GM23338 (cell line): ENCODE measurements around the gene HKDC1. TPM values are rescaled to one million over a fixed set of nuclear protein-coding genes. Genes with fewer than 3 reads are reported as not detected.
"Not testable (repeated sequence)": the region's sequence is repeated elsewhere in the genome, so short reads cannot be mapped to it uniquely, and the experiment has no call there.

Experiments used
- ATAC-seq: fragments of 200-7000 bp; cut with Tn5 transposase; 3 replicates; pipeline ENCODE4 v1.9.1; 2020
- DNase-seq: peaks from one replicate; pipeline ENCODE4 v3.0.0-alpha.2; 2015; ENCODE audit warnings: low spot score
- H2AFZ ChIP-seq: fragments of 200-600 bp; sonication (generic); 2 replicates; pipeline ENCODE4 v1.8.0; 2016; ENCODE audit warnings: antibody characterized with exemption, mild to moderate bottlenecking, moderate library complexity
- H3F3A ChIP-seq: fragments of 200-600 bp; sonication (generic); replicated peaks from 2 replicates; pipeline ENCODE4 v1.8.0; 2017; ENCODE audit warnings: antibody characterized with exemption, mixed run types, low read depth
- H3K27ac ChIP-seq: fragments of 200-600 bp; sonication (generic); 2 replicates; pipeline ENCODE4 v1.6.1; 2016; ENCODE audit warnings: low read depth
- H3K27me3 ChIP-seq: fragments of 200-600 bp; sonication (generic); 2 replicates; pipeline ENCODE4 v1.8.0; 2016; ENCODE audit warnings: mild to moderate bottlenecking, mixed run types, moderate library complexity; ENCODE audit not compliant: insufficient read depth
- H3K36me3 ChIP-seq: fragments of 200-600 bp; sonication (generic); 2 replicates; pipeline ENCODE4 v1.8.0; 2016; ENCODE audit warnings: mild to moderate bottlenecking; ENCODE audit not compliant: insufficient read depth
- H3K4me1 ChIP-seq: fragments of 200-600 bp; sonication (generic); 2 replicates; pipeline ENCODE4 v1.8.0; 2016; ENCODE audit warnings: mild to moderate bottlenecking, moderate library complexity; ENCODE audit not compliant: insufficient read depth
- H3K4me2 ChIP-seq: fragments of 200-600 bp; sonication (generic); 2 replicates; pipeline ENCODE4 v1.7.1; 2017; ENCODE audit warnings: mixed run types
- H3K4me3 ChIP-seq: fragments of 200-600 bp; sonication (generic); 2 replicates; pipeline ENCODE4 v1.6.1; 2016; ENCODE audit warnings: mixed run types
- H3K79me2 ChIP-seq: fragments of 200-600 bp; sonication (generic); replicated peaks from 2 replicates; pipeline ENCODE4 v1.8.0; 2017; ENCODE audit warnings: mild to moderate bottlenecking; ENCODE audit not compliant: insufficient read depth
- H3K9me2 ChIP-seq: fragments of 200-600 bp; sonication (generic); 2 replicates; pipeline ENCODE4 v1.8.0; 2017; ENCODE audit not compliant: insufficient read depth
- H4K20me1 ChIP-seq: fragments of 200-600 bp; sonication (generic); replicated peaks from 2 replicates; pipeline ENCODE4 v1.8.0; 2017; ENCODE audit warnings: mild to moderate bottlenecking; ENCODE audit not compliant: insufficient read depth
- H3K27ac Mint-ChIP-seq: 2 replicates; pipeline ENCODE4 v1.8.0; 2020; ENCODE audit warnings: inconsistent platforms, mild to moderate bottlenecking, moderate library complexity, mixed read lengths
- H3K27me3 Mint-ChIP-seq: 3 replicates; pipeline ENCODE4 v1.8.0; 2022; ENCODE audit warnings: low read depth, mild to moderate bottlenecking, moderate library complexity, mixed read lengths, inconsistent platforms; ENCODE audit not compliant: insufficient read depth, poor library complexity
- H3K36me3 Mint-ChIP-seq: 3 replicates; pipeline ENCODE4 v1.8.0; 2021; ENCODE audit warnings: low read depth, mild to moderate bottlenecking, inconsistent platforms, moderate library complexity, mixed read lengths
- H3K4me1 Mint-ChIP-seq: 3 replicates; pipeline ENCODE4 v1.8.0; 2020; ENCODE audit warnings: mild to moderate bottlenecking, inconsistent platforms, mixed read lengths
- H3K4me3 Mint-ChIP-seq: 3 replicates; pipeline ENCODE4 v1.8.0; 2021; ENCODE audit warnings: moderate library complexity, mild to moderate bottlenecking, inconsistent platforms, mixed read lengths
- H3K9me3 Mint-ChIP-seq: 3 replicates; pipeline ENCODE4 v1.8.0; 2020; ENCODE audit warnings: moderate library complexity, mild to moderate bottlenecking, inconsistent platforms, mixed read lengths
- CREB1 ChIP-seq: fragments of 250-450 bp; sonication (Bioruptor Pico); IDR thresholded peaks from 2 replicates; pipeline ENCODE4 v1.5.0; 2020; ENCODE audit warnings: low read depth, mild to moderate bottlenecking, moderate library complexity
- NANOG ChIP-seq: IDR thresholded peaks from 2 replicates; pipeline ENCODE4 v1.6.1; 2016; ENCODE audit warnings: antibody characterized with exemption, borderline replicate concordance
- REST ChIP-seq: IDR thresholded peaks from one replicate; pipeline ENCODE4 v1.6.1; 2018; ENCODE audit warnings: antibody characterized with exemption; ENCODE audit not compliant: unreplicated experiment
- ZNF114 ChIP-seq: fragments of 250-450 bp; sonication (Bioruptor Pico); IDR thresholded peaks from 2 replicates; pipeline ENCODE4 v1.5.0; 2020; ENCODE audit warnings: mild to moderate bottlenecking, moderate library complexity
- polyA plus RNA-seq: library from polyadenylated mRNA; unstranded; fragments of >200 nt; fragmentation: Nextera tagmentation; extraction: Ambion mirVana; gene quantifications from 2 replicates; pipeline ENCODE4 v1.2.1, GENCODE V29; 2016
- total RNA-seq: library from RNA; depleted of rRNA; stranded (reverse); fragments of >200 nt; shearing (Covaris generic); gene quantifications from 2 replicates; pipeline ENCODE4 v1.2.3, GENCODE V29; 2014

Gene HKDC1
- total and polyA plus RNA-seq, 2 experiments from 2014 or later: 0.03 TPM; not detected in 1

GRCh38 chr10:69250041-69250440 lies 29.9 kb downstream of the HKDC1 start (continued):
- TF ChIP-seq REST (no peak), CREB1 (CRISPR knock-in tag) (no peak), ZNF114 (CRISPR knock-in tag) (no peak)

GRCh38 chr10:69251417-69251816 lies 31.3 kb downstream of the HKDC1 start:
- H3K36me3 ChIP-seq, H3K4me1 ChIP-seq, H3K36me3 Mint-ChIP-seq, H3K9me3 Mint-ChIP-seq, H3K4me1 Mint-ChIP-seq, H3F3A ChIP-seq, DNase-seq, H2AFZ ChIP-seq, ATAC-seq, H3K27me3 Mint-ChIP-seq, H3K9me2 ChIP-seq, H3K79me2 ChIP-seq, H3K27me3 ChIP-seq, H3K4me2 ChIP-seq, H3K27ac Mint-ChIP-seq, H3K4me3 ChIP-seq, H4K20me1 ChIP-seq, H3K4me3 Mint-ChIP-seq, H3K27ac ChIP-seq: not testable (repeated sequence)

- TF ChIP-seq REST (no peak), CREB1 (CRISPR knock-in tag) (no peak), NANOG (no peak)
- no peak overlapping the region for H3K4me3 Mint-ChIP-seq
- peak overlapping the region; percentile 72 for H2AFZ ChIP-seq
Measured at GRCh38 chr10:69253171-69253570, 33.0 kb downstream of the HKDC1 start.

More at GRCh38 chr10:69253171-69253570, 33.0 kb downstream of the HKDC1 start:
- H3K4me2 ChIP-seq: no peak overlapping the region
- H4K20me1 ChIP-seq: no peaks in the 10 kb centered on the region
- H3K79me2 ChIP-seq: no peaks in the 10 kb centered on the region
- Mint-ChIP-seq H3K9me3 (no peaks in the 10 kb centered on the region), H3K4me1 (no peaks in the 10 kb centered on the region), H3K27ac (no peak overlapping the region), H3K36me3 (no peaks in the 10 kb centered on the region), H3K27me3 (no peaks in the 10 kb centered on the region)
- no peak overlapping the region for H3K27ac ChIP-seq
- peaks cover 2% of the 10 kb centered on the region; the same call in 1 of the 2 replicates for H3K9me2 ChIP-seq
- no peaks in the 10 kb centered on the region for H3K27me3 ChIP-seq
- ATAC-seq (no peak), DNase-seq (no peak)
- no peaks in the 10 kb centered on the region for H3F3A ChIP-seq
- H3K4me3 ChIP-seq: no peak overlapping the region
- H3K4me1 ChIP-seq: no peaks in the 10 kb centered on the region
- H3K36me3 ChIP-seq: no peaks in the 10 kb centered on the region
